Measurements from ENCODE around the gene CIAO2B. TPM values are rescaled to one million over a fixed set of nuclear protein-coding genes. Genes with fewer than 3 reads are reported as not detected.
A peak's percentile ranks its signal among the peaks of the same experiment; 100 is the strongest.

The CIAO2B gene
- total and polyA plus RNA-seq, 4 experiments from 2014 or later: 72.7 to 150 (median 102) TPM

- Histone ChIP-seq H3K36me3 (ENCODE audit: insufficient read depth, low read length) (no peaks in the 10 kb centered on the region), H3K27ac (ENCODE audit: low read depth, low read length) (no peak overlapping the region), H3K9me3 (ENCODE audit: control insufficient read depth in 1 of 2, low read length in 2 of 2) (no peaks in the 10 kb centered on the region), H3K27me3 (ENCODE audit: insufficient read depth, low read length) (peaks cover 6% of the 10 kb centered on the region), H3K4me3 (ENCODE audit: low read length in 2 of 2) (no peak overlapping the region), H3K4me1 (ENCODE audit: insufficient read depth, low read length) (peaks cover 7% of the 10 kb centered on the region)
- ChIA-PET POLR2A (ENCODE audit: partially characterized antibody) (no interaction called here), CTCF (ENCODE audit: partially characterized antibody) (no interaction called here)
- peak in 1 of 5 donors; percentile 6 for DNase-seq
- no peak overlapping the region for H3K4me3 Mint-ChIP-seq
- peaks cover 0 to 7% (median 5%) of the 10 kb centered on the region in 4 donors for H3K4me1 Mint-ChIP-seq
- no peaks in the 10 kb centered on the region for H3K9me3 Mint-ChIP-seq
- intact Hi-C loops (cut with micrococcal nuclease): no loop called here
- no peaks in the 10 kb centered on the region for H3K36me3 Mint-ChIP-seq
- no peak overlapping the region for H3K27ac Mint-ChIP-seq
- H3K27me3 Mint-ChIP-seq: peaks cover 25 to 26% of the 10 kb centered on the region in 2 donors
These were observed 13.1 kb downstream of the CIAO2B start for GRCh38 chr16:66920924-66921680.

DNA sequence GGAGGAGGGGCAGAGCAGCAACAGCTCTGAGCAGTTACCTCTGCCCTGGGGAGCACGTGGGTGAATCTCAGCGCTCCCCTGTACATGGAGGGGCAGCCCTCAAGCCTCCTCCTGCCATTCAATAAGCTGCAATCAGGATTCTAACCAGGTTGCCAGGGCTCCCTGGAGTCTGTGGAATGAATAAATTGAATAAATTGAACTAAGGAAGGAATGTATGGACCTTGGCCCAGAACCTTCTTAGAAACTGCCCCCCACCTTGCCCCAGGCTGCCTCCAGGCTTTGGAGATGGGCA lies 14.0 kb downstream of the CIAO2B start:
- H3K27me3 ChIP-seq (ENCODE audit: insufficient read depth, low read length): peaks cover under 1% of the 10 kb centered on the region
- peaks cover 20 to 22% of the 10 kb centered on the region in 2 donors for H3K27me3 Mint-ChIP-seq
- H3K9me3 ChIP-seq (ENCODE audit: control insufficient read depth in 1 of 2, low read length in 2 of 2): no peaks in the 10 kb centered on the region
- H3K36me3 Mint-ChIP-seq: no peaks in the 10 kb centered on the region
- peaks cover 0 to 2% (median 0%) of the 10 kb centered on the region in 4 donors for H3K4me1 Mint-ChIP-seq
- ChIA-PET CTCF (ENCODE audit: partially characterized antibody) (no interaction called here), POLR2A (ENCODE audit: partially characterized antibody) (no interaction called here)
- no peaks in the 10 kb centered on the region for H3K9me3 Mint-ChIP-seq
- H3K4me3 ChIP-seq (ENCODE audit: low read length in 2 of 2): no peak overlapping the region
- no peak overlapping the region for H3K27ac Mint-ChIP-seq
- intact Hi-C loops (cut with micrococcal nuclease): no loop called here
- H3K4me3 Mint-ChIP-seq: no peak overlapping the region
- DNase-seq: no peak
- H3K36me3 ChIP-seq (ENCODE audit: insufficient read depth, low read length): no peaks in the 10 kb centered on the region
- H3K27ac ChIP-seq (ENCODE audit: low read depth, low read length): no peak overlapping the region
- H3K4me1 ChIP-seq (ENCODE audit: insufficient read depth, low read length): peaks cover 2% of the 10 kb centered on the region

GRCh38 chr16:66919569-66920298 lies 14.5 kb downstream of the CIAO2B start:
- intact Hi-C loops (cut with micrococcal nuclease): no loop called here
- ChIA-PET POLR2A (ENCODE audit: partially characterized antibody) (no interaction called here), CTCF (ENCODE audit: partially characterized antibody) (no interaction called here)
- H3K9me3 Mint-ChIP-seq: no peaks in the 10 kb centered on the region
- no peak overlapping the region for H3K4me3 ChIP-seq (ENCODE audit: low read length in 2 of 2)
- H3K36me3 Mint-ChIP-seq: no peaks in the 10 kb centered on the region
- H3K9me3 ChIP-seq (ENCODE audit: control insufficient read depth in 1 of 2, low read length in 2 of 2): no peaks in the 10 kb centered on the region
- H3K27ac ChIP-seq (ENCODE audit: low read depth, low read length): no peak overlapping the region
- H3K4me1 ChIP-seq (ENCODE audit: insufficient read depth, low read length): no peaks in the 10 kb centered on the region
- peak in 1 of 5 donors; percentile 22 for DNase-seq
- peaks cover 0 to 2% (median 0%) of the 10 kb centered on the region in 4 donors for H3K4me1 Mint-ChIP-seq
- H3K27me3 ChIP-seq (ENCODE audit: insufficient read depth, low read length): no peaks in the 10 kb centered on the region
- H3K36me3 ChIP-seq (ENCODE audit: insufficient read depth, low read length): no peaks in the 10 kb centered on the region
- no peak overlapping the region for H3K27ac Mint-ChIP-seq
- H3K27me3 Mint-ChIP-seq: peaks cover 19 to 22% of the 10 kb centered on the region in 2 donors
- no peak overlapping the region for H3K4me3 Mint-ChIP-seq

DNA sequence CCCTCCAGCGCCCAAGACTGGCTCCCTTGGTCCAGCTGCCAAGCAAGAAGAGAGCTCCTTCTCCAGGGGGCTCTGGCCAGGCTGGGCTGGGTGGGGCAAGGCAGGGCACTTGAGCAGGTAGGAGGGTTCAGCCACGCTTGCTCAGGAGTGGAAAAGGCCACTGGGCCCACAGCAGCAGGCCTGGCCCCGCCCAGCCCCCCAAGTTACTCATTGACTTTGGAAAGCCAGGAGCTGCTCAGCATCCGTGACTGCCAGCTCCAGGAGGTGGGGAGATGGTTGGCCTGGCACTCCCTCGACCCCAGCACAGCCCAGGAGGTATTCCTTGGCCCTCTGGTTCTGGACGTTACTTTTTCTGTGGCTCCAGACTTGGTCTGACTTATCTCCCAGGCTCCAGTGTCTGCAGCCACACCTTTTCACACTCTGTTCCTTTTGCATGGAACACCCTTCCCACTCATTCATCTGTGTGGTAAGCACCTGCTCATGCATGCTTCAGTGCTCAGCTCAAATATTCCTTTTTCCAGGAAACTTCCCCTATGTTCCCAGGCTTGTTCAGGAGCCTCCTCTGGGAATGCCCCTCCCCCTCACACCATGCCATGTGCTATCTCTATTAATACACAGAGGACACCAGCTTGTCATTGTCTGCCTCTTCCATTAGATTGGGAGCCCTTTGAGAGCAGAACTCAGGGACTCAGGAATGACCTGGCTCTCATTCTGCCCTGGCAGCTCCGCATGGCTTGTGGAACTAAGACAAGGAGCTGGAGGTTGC lies 15.2 kb downstream of the CIAO2B start, which contains the start of gene CDH16:
Gene CDH16 (minus strand): TSS at position 83 of the 766 bp plus-strand sequence. CDS start 820 bp downstream, outside the sequence.
- Histone ChIP-seq H3K4me3 (ENCODE audit: low read length in 2 of 2) (no peak within 1 kb of the TSS), H3K27ac (ENCODE audit: low read depth, low read length) (no peak within 1 kb of the TSS), H3K9me3 (ENCODE audit: control insufficient read depth in 1 of 2, low read length in 2 of 2) (no peaks in the 10 kb centered on the region), H3K36me3 (ENCODE audit: insufficient read depth, low read length) (no peaks in the 10 kb centered on the region), H3K27me3 (ENCODE audit: insufficient read depth, low read length) (no peaks in the 10 kb centered on the region), H3K4me1 (ENCODE audit: insufficient read depth, low read length) (no peaks in the 10 kb centered on the region)
- H3K4me1 Mint-ChIP-seq: no peaks in the 10 kb centered on the region
- ChIA-PET CTCF (ENCODE audit: partially characterized antibody) (interaction anchor here (0.9 to 1.1 kb wide), 2 partner anchors 88 to 126 kb away, joined by 3 read pairs; partner anchors contain the start of gene NAE1), POLR2A (ENCODE audit: partially characterized antibody) (no interaction called here)
- no peaks in the 10 kb centered on the region for H3K9me3 Mint-ChIP-seq
- intact Hi-C loops (cut with micrococcal nuclease): no loop called here
- peak in 1 of 5 donors; percentile 33 for DNase-seq
- no peak within 1 kb of the TSS for H3K4me3 Mint-ChIP-seq
- no peak within 1 kb of the TSS for H3K27ac Mint-ChIP-seq
- peaks cover 17% of the 10 kb centered on the region in 2 donors for H3K27me3 Mint-ChIP-seq
- H3K36me3 Mint-ChIP-seq: no peaks in the 10 kb centered on the region

- Mint-ChIP-seq H3K36me3 (no peaks in the 10 kb centered on the region), H3K9me3 (no peaks in the 10 kb centered on the region), H3K4me3 (no peak overlapping the region), H3K4me1 (no peaks in the 10 kb centered on the region), H3K27ac (no peak overlapping the region), H3K27me3 (peaks cover 11% of the 10 kb centered on the region in 2 donors)
- CTCF ChIA-PET (ENCODE audit: partially characterized antibody): interaction anchor here (0.9 to 1.1 kb wide), 2 partner anchors 88 to 126 kb away, joined by 3 read pairs; partner anchors contain the start of gene NAE1
- Histone ChIP-seq H3K27ac (ENCODE audit: low read depth, low read length) (no peak overlapping the region), H3K4me3 (ENCODE audit: low read length in 2 of 2) (no peak overlapping the region), H3K4me1 (ENCODE audit: insufficient read depth, low read length) (no peaks in the 10 kb centered on the region), H3K27me3 (ENCODE audit: insufficient read depth, low read length) (no peaks in the 10 kb centered on the region), H3K36me3 (ENCODE audit: insufficient read depth, low read length) (no peaks in the 10 kb centered on the region), H3K9me3 (ENCODE audit: control insufficient read depth in 1 of 2, low read length in 2 of 2) (no peaks in the 10 kb centered on the region)
- intact Hi-C loops (cut with micrococcal nuclease): no loop called here
- POLR2A ChIA-PET (ENCODE audit: partially characterized antibody): no interaction called here
- peak in 1 of 5 donors; percentile 16 for DNase-seq
These were observed 15.8 kb downstream of the CIAO2B start for GRCh38 chr16:66918355-66918754.

DNA sequence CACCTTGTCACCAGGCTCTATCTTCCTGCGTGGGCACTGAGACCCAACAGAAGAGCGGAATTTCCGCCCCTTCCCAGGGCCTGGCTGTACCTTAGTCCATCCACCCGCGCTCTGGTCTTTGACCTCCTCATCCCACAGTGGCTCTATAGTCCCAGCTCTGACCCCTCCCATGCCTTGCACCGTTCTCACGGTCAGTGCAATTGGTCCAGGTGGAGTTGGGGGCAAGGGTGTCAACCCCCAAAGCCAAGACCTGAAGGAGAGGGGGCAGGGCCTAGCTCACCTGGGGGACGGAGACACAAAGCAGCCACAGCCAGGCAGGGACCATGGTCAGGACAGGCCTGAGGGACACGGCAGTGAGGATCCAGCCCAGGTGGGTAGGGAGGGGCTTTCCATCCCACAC lies 16.5 kb downstream of the CIAO2B start:
- H3K27ac ChIP-seq (ENCODE audit: low read depth, low read length): no peak overlapping the region
- peaks cover 5 to 6% of the 10 kb centered on the region in 2 donors for H3K27me3 Mint-ChIP-seq
- no peaks in the 10 kb centered on the region for H3K9me3 Mint-ChIP-seq
- H3K4me3 Mint-ChIP-seq: no peak overlapping the region
- no peaks in the 10 kb centered on the region for H3K36me3 Mint-ChIP-seq
- no peaks in the 10 kb centered on the region for H3K9me3 ChIP-seq (ENCODE audit: control insufficient read depth in 1 of 2, low read length in 2 of 2)
- no peak for DNase-seq
- no peaks in the 10 kb centered on the region for H3K4me1 ChIP-seq (ENCODE audit: insufficient read depth, low read length)
- ChIA-PET CTCF (ENCODE audit: partially characterized antibody) (interaction anchor here (0.9 kb wide), 1 partner anchor 127 kb away, joined by 3 read pairs; no protein-coding TSS in a partner anchor), POLR2A (ENCODE audit: partially characterized antibody) (no interaction called here)
- no peak overlapping the region for H3K4me3 ChIP-seq (ENCODE audit: low read length in 2 of 2)
- intact Hi-C loops (cut with micrococcal nuclease): no loop called here
- H3K36me3 ChIP-seq (ENCODE audit: insufficient read depth, low read length): no peaks in the 10 kb centered on the region
- no peaks in the 10 kb centered on the region for H3K27me3 ChIP-seq (ENCODE audit: insufficient read depth, low read length)
- no peaks in the 10 kb centered on the region for H3K4me1 Mint-ChIP-seq
- no peak overlapping the region for H3K27ac Mint-ChIP-seq

- POLR2A ChIA-PET (ENCODE audit: partially characterized antibody): no interaction called here
- CTCF ChIA-PET (ENCODE audit: partially characterized antibody): no interaction called here
- Mint-ChIP-seq H3K36me3 (no peaks in the 10 kb centered on the region), H3K9me3 (no peaks in the 10 kb centered on the region), H3K27ac (no peak overlapping the region), H3K4me3 (no peak overlapping the region), H3K4me1 (no peaks in the 10 kb centered on the region), H3K27me3 (peaks cover 5 to 6% of the 10 kb centered on the region in 2 donors)
- intact Hi-C loops (cut with micrococcal nuclease): no loop called here
- Histone ChIP-seq H3K27ac (ENCODE audit: low read depth, low read length) (no peak overlapping the region), H3K4me1 (ENCODE audit: insufficient read depth, low read length) (no peaks in the 10 kb centered on the region), H3K27me3 (ENCODE audit: insufficient read depth, low read length) (no peaks in the 10 kb centered on the region), H3K4me3 (ENCODE audit: low read length in 2 of 2) (no peak overlapping the region), H3K9me3 (ENCODE audit: control insufficient read depth in 1 of 2, low read length in 2 of 2) (no peaks in the 10 kb centered on the region), H3K36me3 (ENCODE audit: insufficient read depth, low read length) (no peaks in the 10 kb centered on the region)
- peak in 1 of 5 donors; percentile 18 for DNase-seq
These were observed 17.7 kb downstream of the CIAO2B start for GRCh38 chr16:66916518-66916917.
